Fibroblast of the aortic adventitia (primary cell): ENCODE results near the gene ANKMY1. TPM values are rescaled to one million over a fixed set of nuclear protein-coding genes. Genes with fewer than 3 reads are reported as not detected.

ENCODE experiments used
- DNase-seq: peaks from one replicate; pipeline ENCODE4 v3.0.0-alpha.2; 2010; ENCODE audit warnings: low read depth
- H3K4me3 ChIP-seq: 2 replicates; pipeline ENCODE4 v1.5.1; 2011; ENCODE audit warnings: low read depth, mild to moderate bottlenecking, control low read depth, low read length, moderate library complexity
- CTCF ChIP-seq: IDR thresholded peaks from 2 replicates; pipeline ENCODE4 v1.5.1; 2011; ENCODE audit warnings: mild to moderate bottlenecking, low read length, control low read depth, inconsistent platforms; ENCODE audit not compliant: insufficient read depth
- total RNA-seq: library from RNA; depleted of rRNA; stranded (reverse); fragments of >200 nt; gene quantifications from 2 replicates; pipeline ENCODE4 v1.2.3, GENCODE V29; 2012; ENCODE audit warnings: low replicate concordance

The ANKMY1 gene
- total RNA-seq, 1 donor, result 11.0 TPM

GRCh38 chr2:240507060-240507777 lies 50.6 kb downstream of the ANKMY1 start:
- no peak for DNase-seq
- H3K4me3 ChIP-seq, result no peak overlapping the region
- TF ChIP-seq CTCF, result no peak

- DNase-seq, result no peak
- H3K4me3 ChIP-seq, result no peak overlapping the region
- TF ChIP-seq CTCF, result no peak
Measured at GRCh38 chr2:240506406-240507059, 51.3 kb downstream of the ANKMY1 start.

DNA sequence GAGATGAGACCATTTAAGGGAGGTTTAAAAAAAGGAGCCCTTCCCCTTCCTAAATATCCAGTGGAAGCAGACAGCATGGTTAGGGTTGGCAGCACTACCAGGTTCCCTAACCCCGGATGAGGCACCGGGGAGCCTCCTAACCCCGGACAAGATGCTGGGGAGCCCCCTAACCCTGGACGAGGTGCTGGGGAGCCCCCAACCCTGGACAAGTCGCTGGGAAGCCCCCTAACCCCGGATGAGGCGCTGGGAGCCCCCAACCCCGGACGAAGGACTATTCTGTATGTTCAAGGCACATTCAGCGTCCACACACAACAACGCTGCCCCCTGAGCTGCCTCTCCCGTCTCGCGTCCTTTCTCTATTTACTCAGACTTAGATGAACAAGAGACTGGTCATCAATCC lies 51.9 kb downstream of the ANKMY1 start:
- no peak for TF ChIP-seq CTCF
- DNase-seq, result no peak
- H3K4me3 ChIP-seq, result no peak overlapping the region

DNA sequence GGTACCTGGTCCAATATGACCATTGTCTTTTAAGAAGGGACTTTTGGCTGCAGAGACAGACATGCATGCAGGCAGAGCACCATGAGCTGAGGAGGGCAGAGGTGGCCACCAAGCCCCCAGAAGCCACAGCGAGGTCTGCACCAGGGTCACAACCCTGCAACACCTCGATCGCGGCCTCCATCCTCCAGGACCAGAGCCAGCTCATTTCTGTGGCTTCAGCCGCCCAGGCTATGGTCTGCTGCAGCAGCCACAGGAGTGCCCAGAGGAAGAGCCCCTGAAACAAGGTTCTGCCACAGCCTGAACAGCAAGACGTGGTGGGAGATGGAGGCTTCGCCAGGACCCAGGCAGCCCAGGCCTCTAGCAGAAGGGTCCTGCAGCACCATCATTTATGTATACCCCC lies 53.9 kb downstream of the ANKMY1 start:
- H3K4me3 ChIP-seq, result no peak overlapping the region
- no peak for TF ChIP-seq CTCF
- DNase-seq, result no peak

- no peak for DNase-seq
- no peak overlapping the region for H3K4me3 ChIP-seq
- no peak for TF ChIP-seq CTCF
Measured at GRCh38 chr2:240503375-240503774, 54.4 kb downstream of the ANKMY1 start.

- no peak for DNase-seq
- no peak overlapping the region for H3K4me3 ChIP-seq
- no peak for TF ChIP-seq CTCF
Measured at GRCh38 chr2:240502430-240503121, 55.2 kb downstream of the ANKMY1 start.
